OCI-LY1 (cell line): ENCODE measurements around the gene SMC6.

ENCODE experiments used
- H2AFZ ChIP-seq: fragments of 200-600 bp; sonication (generic), shearing (Covaris generic); 2 replicates; pipeline ENCODE4 v1.6.0; 2014; ENCODE audit warnings: antibody characterized with exemption, mild to moderate bottlenecking, low read length
- H3F3A ChIP-seq: fragments of 200-600 bp; sonication (generic), shearing (Covaris generic); 2 replicates; pipeline ENCODE4 v1.6.0; 2014; ENCODE audit warnings: mild to moderate bottlenecking, antibody characterized with exemption, low read length, moderate library complexity; ENCODE audit not compliant: insufficient read depth
- H3K27ac ChIP-seq: fragments of 200-600 bp; sonication (generic); 2 replicates; pipeline ENCODE4 v1.5.1; 2014; ENCODE audit warnings: low read length, mixed run types, mild to moderate bottlenecking, low read depth; ENCODE audit not compliant: poor library complexity, severe bottlenecking
- H3K27me3 ChIP-seq: fragments of 200-600 bp; sonication (generic); 2 replicates; pipeline ENCODE4 v1.6.0; 2014; ENCODE audit warnings: antibody characterized with exemption, mild to moderate bottlenecking, low read length, moderate library complexity; ENCODE audit not compliant: insufficient read depth
- H3K36me3 ChIP-seq: fragments of 200-600 bp; sonication (generic); 2 replicates; pipeline ENCODE4 v1.6.1; 2014; ENCODE audit warnings: mild to moderate bottlenecking, antibody characterized with exemption, low read length, moderate library complexity, mixed read lengths; ENCODE audit not compliant: insufficient read depth
- H3K4me1 ChIP-seq: fragments of 200-600 bp; sonication (generic); 2 replicates; pipeline ENCODE4 v1.5.1; 2014; ENCODE audit warnings: mild to moderate bottlenecking, low read length, moderate library complexity; ENCODE audit not compliant: insufficient read depth, severe bottlenecking
- H3K4me2 ChIP-seq: fragments of 200-600 bp; sonication (generic), shearing (Covaris generic); 2 replicates; pipeline ENCODE4 v1.6.1; 2014; ENCODE audit warnings: low read length
- H3K4me3 ChIP-seq: fragments of 200-600 bp; sonication (generic); 2 replicates; pipeline ENCODE4 v1.5.1; 2014; ENCODE audit warnings: low read length, low read depth, mild to moderate bottlenecking, mixed read lengths; ENCODE audit not compliant: poor library complexity, severe bottlenecking
- H3K79me2 ChIP-seq: fragments of 200-600 bp; shearing (Covaris generic); 2 replicates; pipeline ENCODE4 v1.6.1; 2016; ENCODE audit warnings: mixed run types, low read length, mixed read lengths; ENCODE audit not compliant: insufficient read depth
- H3K9ac ChIP-seq: fragments of 200-600 bp; sonication (generic), shearing (Covaris generic); 2 replicates; pipeline ENCODE4 v1.6.1; 2014; ENCODE audit warnings: mild to moderate bottlenecking, low read length, mixed read lengths
- H3K9me2 ChIP-seq: fragments of 200-600 bp; sonication (generic), shearing (Covaris generic); 2 replicates; pipeline ENCODE4 v1.6.1; 2014; ENCODE audit warnings: low read depth, mild to moderate bottlenecking, low read length, mixed read lengths
- H3K9me3 ChIP-seq: fragments of 200-600 bp; shearing (Covaris generic); 2 replicates; pipeline ENCODE4 v1.6.1; 2014; ENCODE audit warnings: low read length, mixed read lengths
- H4K20me1 ChIP-seq: fragments of 200-600 bp; sonication (generic), shearing (Covaris generic); 2 replicates; pipeline ENCODE4 v1.6.0; 2016; ENCODE audit warnings: mild to moderate bottlenecking, low read length; ENCODE audit not compliant: insufficient read depth
- CTCF ChIP-seq: fragments of 200-600 bp; sonication (generic), shearing (Covaris generic); IDR thresholded peaks from 2 replicates; pipeline ENCODE4 v1.5.1; 2017; ENCODE audit warnings: mild to moderate bottlenecking, antibody characterized with exemption, low read length, moderate library complexity, mixed read lengths
- EZH2 ChIP-seq: fragments of 200-600 bp; sonication (generic), shearing (Covaris generic); IDR thresholded peaks from 2 replicates; pipeline ENCODE4 v1.8.0; 2017; ENCODE audit warnings: borderline replicate concordance, mixed run types, mild to moderate bottlenecking, antibody characterized with exemption, low read length, moderate library complexity, mixed read lengths

Gene SMC6

GRCh38 chr2:17706845-17707244, 46.8 kb downstream of the SMC6 start:
- Histone ChIP-seq H3F3A (no peaks in the 10 kb centered on the region), H3K79me2 (no peaks in the 10 kb centered on the region), H3K9me3 (no peaks in the 10 kb centered on the region), H3K27me3 (no peaks in the 10 kb centered on the region), H3K4me2 (no peak overlapping the region), H4K20me1 (no peaks in the 10 kb centered on the region), H3K9ac (no peak overlapping the region), H3K4me1 (no peaks in the 10 kb centered on the region), H3K4me3 (no peak overlapping the region), H2AFZ (no peak overlapping the region), H3K9me2 (no peaks in the 10 kb centered on the region), H3K36me3 (peaks cover 74% of the 10 kb centered on the region), H3K27ac (no peak overlapping the region)
- TF ChIP-seq CTCF (no peak), EZH2 (no peak)

GRCh38 chr2:17690776-17691175, 62.8 kb downstream of the SMC6 start:
- Histone ChIP-seq H3K36me3 (peaks cover 81% of the 10 kb centered on the region), H3K4me3 (no peak overlapping the region), H3K9me2 (no peaks in the 10 kb centered on the region), H3K27ac (no peak overlapping the region), H3K9ac (no peak overlapping the region), H3K9me3 (no peaks in the 10 kb centered on the region), H3F3A (no peaks in the 10 kb centered on the region), H3K4me2 (no peak overlapping the region), H2AFZ (no peak overlapping the region), H3K27me3 (no peaks in the 10 kb centered on the region), H4K20me1 (no peaks in the 10 kb centered on the region), H3K79me2 (no peaks in the 10 kb centered on the region), H3K4me1 (no peaks in the 10 kb centered on the region)
- TF ChIP-seq CTCF = no peak
- TF ChIP-seq EZH2 = no peak

GRCh38 chr2:17689010-17689409, 64.6 kb downstream of the SMC6 start:
- Histone ChIP-seq H3K9me2 (no peaks in the 10 kb centered on the region), H3K4me2 (no peak overlapping the region)
- TF ChIP-seq CTCF (no peak), EZH2 (no peak)

More at GRCh38 chr2:17689010-17689409, 64.6 kb downstream of the SMC6 start:
- H3K27me3 ChIP-seq = no peaks in the 10 kb centered on the region
- H3F3A ChIP-seq = no peaks in the 10 kb centered on the region
- H3K27ac ChIP-seq = no peak overlapping the region
- no peaks in the 10 kb centered on the region for H3K9me3 ChIP-seq
- no peak overlapping the region for H3K4me3 ChIP-seq
- no peaks in the 10 kb centered on the region for H3K79me2 ChIP-seq
- H3K9ac ChIP-seq = no peak overlapping the region
- no peak overlapping the region for H2AFZ ChIP-seq
- no peaks in the 10 kb centered on the region for H3K4me1 ChIP-seq
- no peaks in the 10 kb centered on the region for H4K20me1 ChIP-seq
- H3K36me3 ChIP-seq = peaks cover 64% of the 10 kb centered on the region
